Measurements from ENCODE around the gene RGS12.

RGS12 gene

GRCh38 chr4:3315566-3315965 lies 22.7 kb downstream of the RGS12 start:
- no peak for TF ChIP-seq CTCF (IDR thresholded peaks at IDR 0.05)

- no peak for TF ChIP-seq CTCF (IDR thresholded peaks at IDR 0.05)
Observed at GRCh38 chr4:3316146-3316545, 23.3 kb downstream of the RGS12 start.

GRCh38 chr4:3317011-3317655 lies 24.3 kb downstream of the RGS12 start:
- TF ChIP-seq CTCF (IDR thresholded peaks at IDR 0.05), result no peak

GRCh38 chr4:3317656-3318211 lies 24.9 kb downstream of the RGS12 start:
- TF ChIP-seq CTCF (IDR thresholded peaks at IDR 0.05), result no peak

GRCh38 chr4:3318561-3319021 lies 25.8 kb downstream of the RGS12 start:
- no peak for TF ChIP-seq CTCF (IDR thresholded peaks at IDR 0.05)

- TF ChIP-seq CTCF (IDR thresholded peaks at IDR 0.05), result no peak
Observed at GRCh38 chr4:3320361-3321023, 27.7 kb downstream of the RGS12 start.

GRCh38 chr4:3321295-3321889 lies 28.6 kb downstream of the RGS12 start:
- TF ChIP-seq CTCF (IDR thresholded peaks at IDR 0.05), result no peak

All from LNCAP (cell line).